Neural cell (in vitro differentiated cells): ENCODE data around the gene NSUN4. TPM values are rescaled to one million over a fixed set of nuclear protein-coding genes. Genes with fewer than 3 reads are reported as not detected.

Experiments used
- H2AFZ ChIP-seq: fragments of 200-600, 300-800 bp; sonication (generic), shearing (Covaris generic); 2 replicates; pipeline ENCODE4 v1.6.0; 2014; ENCODE audit warnings: low read depth, mild to moderate bottlenecking, antibody characterized with exemption, low read length, moderate library complexity
- H3F3A ChIP-seq: fragments of 200-600 bp; shearing (Covaris generic); 2 replicates; pipeline ENCODE4 v1.6.1; 2016; ENCODE audit warnings: mild to moderate bottlenecking, moderate library complexity, mixed read lengths, antibody characterized with exemption, low read length; ENCODE audit not compliant: insufficient read depth, poor library complexity, severe bottlenecking
- H3K27ac ChIP-seq: fragments of 200-600, 300-800 bp; sonication (generic), shearing (Covaris generic); 2 replicates; pipeline ENCODE4 v1.5.1; 2014; ENCODE audit warnings: mild to moderate bottlenecking, low read length, moderate library complexity
- H3K27me3 ChIP-seq: fragments of 300-800, 200-600 bp; sonication (generic), shearing (Covaris generic); 2 replicates; pipeline ENCODE4 v1.6.0; 2014; ENCODE audit warnings: mild to moderate bottlenecking, low read depth, low read length, moderate library complexity; ENCODE audit not compliant: insufficient read depth
- H3K36me3 ChIP-seq: fragments of 300-800, 200-600 bp; sonication (generic), shearing (Covaris generic); 2 replicates; pipeline ENCODE4 v1.5.1; 2014; ENCODE audit warnings: mild to moderate bottlenecking, antibody characterized with exemption, low read length, moderate library complexity; ENCODE audit not compliant: insufficient read depth
- H3K4me2 ChIP-seq: fragments of 300-800, 200-600 bp; sonication (generic), shearing (Covaris generic); 2 replicates; pipeline ENCODE4 v1.6.0; 2014; ENCODE audit warnings: mild to moderate bottlenecking, low read length
- H3K4me3 ChIP-seq: fragments of 300-800, 200-600 bp; sonication (generic), shearing (Covaris generic); 2 replicates; pipeline ENCODE4 v1.5.1; 2014; ENCODE audit warnings: mild to moderate bottlenecking, low read length, moderate library complexity
- H3K79me2 ChIP-seq: fragments of 200-600 bp; shearing (Covaris generic); replicated peaks from 2 replicates; pipeline ENCODE4 v1.6.0; 2014; ENCODE audit warnings: mild to moderate bottlenecking, low read length, moderate library complexity; ENCODE audit not compliant: insufficient read depth
- H3K9ac ChIP-seq: fragments of 300-800, 200-600 bp; sonication (generic), shearing (Covaris generic); 2 replicates; pipeline ENCODE4 v1.6.1; 2016; ENCODE audit warnings: mild to moderate bottlenecking, low read length, mixed read lengths
- H3K9me2 ChIP-seq: fragments of 200-600 bp; shearing (Covaris generic); 2 replicates; pipeline ENCODE4 v1.6.1; 2016; ENCODE audit warnings: mild to moderate bottlenecking, low read length, mixed read lengths; ENCODE audit not compliant: insufficient read depth
- H3K9me3 ChIP-seq: fragments of 200-600, 300-800 bp; sonication (generic), shearing (Covaris generic); 2 replicates; pipeline ENCODE4 v1.6.1; 2016; ENCODE audit warnings: mild to moderate bottlenecking, mixed run types, low read length, moderate library complexity, mixed read lengths
- H4K20me1 ChIP-seq: fragments of 200-600 bp; shearing (Covaris generic); 2 replicates; pipeline ENCODE4 v1.6.1; 2016; ENCODE audit warnings: mild to moderate bottlenecking, mixed run types; ENCODE audit not compliant: insufficient read depth
- EP300 ChIP-seq: fragments of 450-650 bp; conservative IDR thresholded peaks from 2 replicates; pipeline ENCODE4 v1.6.1; 2014; ENCODE audit warnings: antibody characterized with exemption, mild to moderate bottlenecking, moderate library complexity; ENCODE audit not compliant: poor library complexity, severe bottlenecking
- EZH2 ChIP-seq: fragments of 200-600, 300-800 bp; shearing (Covaris generic), sonication (generic); IDR thresholded peaks from 2 replicates; pipeline ENCODE4 v1.6.1; 2014; ENCODE audit warnings: antibody characterized with exemption, low read length, borderline replicate concordance, mild to moderate bottlenecking; ENCODE audit not compliant: insufficient read depth, poor library complexity, severe bottlenecking
- MXI1 ChIP-seq: fragments of 450-650 bp; conservative IDR thresholded peaks from 2 replicates; pipeline ENCODE4 v1.6.1; 2014; ENCODE audit warnings: antibody characterized with exemption, mild to moderate bottlenecking; ENCODE audit not compliant: poor library complexity, severe bottlenecking
- POLR2AphosphoS5 ChIP-seq: IDR thresholded peaks from 2 replicates; pipeline ENCODE4 v1.6.1; 2012
- RAD21 ChIP-seq: fragments of 450-650 bp; conservative IDR thresholded peaks from 2 replicates; pipeline ENCODE4 v1.6.1; 2014; ENCODE audit warnings: antibody characterized with exemption, mild to moderate bottlenecking, moderate library complexity
- SMC3 ChIP-seq: fragments of 450-650 bp; conservative IDR thresholded peaks from 2 replicates; pipeline ENCODE4 v1.6.1; 2014; ENCODE audit warnings: antibody characterized with exemption, mild to moderate bottlenecking, moderate library complexity; ENCODE audit not compliant: poor library complexity
- TAF1 ChIP-seq: IDR thresholded peaks from 2 replicates; pipeline ENCODE4 v1.6.1; 2012; ENCODE audit warnings: low read depth
- polyA plus RNA-seq: library from polyadenylated mRNA; depleted of rRNA; stranded (reverse); fragments of >200 nt; gene quantifications from 2 replicates; pipeline ENCODE4 v1.2.3, GENCODE V29; 2014
- TF ChIP-seq, protein P1 (sequence below): IDR thresholded peaks from 2 replicates; pipeline ENCODE4 v1.6.1; 2012; ENCODE audit warnings: borderline replicate concordance
- TF ChIP-seq, protein P2 (sequence below): fragments of 450-650 bp; IDR thresholded peaks from 2 replicates; pipeline ENCODE4 v1.5.1; 2014; ENCODE audit warnings: antibody characterized with exemption, mild to moderate bottlenecking, moderate library complexity; ENCODE audit not compliant: poor library complexity, severe bottlenecking

NSUN4 gene
- polyA plus RNA-seq, 1 donor from 2014 or later, result 8.7 TPM

DNA sequence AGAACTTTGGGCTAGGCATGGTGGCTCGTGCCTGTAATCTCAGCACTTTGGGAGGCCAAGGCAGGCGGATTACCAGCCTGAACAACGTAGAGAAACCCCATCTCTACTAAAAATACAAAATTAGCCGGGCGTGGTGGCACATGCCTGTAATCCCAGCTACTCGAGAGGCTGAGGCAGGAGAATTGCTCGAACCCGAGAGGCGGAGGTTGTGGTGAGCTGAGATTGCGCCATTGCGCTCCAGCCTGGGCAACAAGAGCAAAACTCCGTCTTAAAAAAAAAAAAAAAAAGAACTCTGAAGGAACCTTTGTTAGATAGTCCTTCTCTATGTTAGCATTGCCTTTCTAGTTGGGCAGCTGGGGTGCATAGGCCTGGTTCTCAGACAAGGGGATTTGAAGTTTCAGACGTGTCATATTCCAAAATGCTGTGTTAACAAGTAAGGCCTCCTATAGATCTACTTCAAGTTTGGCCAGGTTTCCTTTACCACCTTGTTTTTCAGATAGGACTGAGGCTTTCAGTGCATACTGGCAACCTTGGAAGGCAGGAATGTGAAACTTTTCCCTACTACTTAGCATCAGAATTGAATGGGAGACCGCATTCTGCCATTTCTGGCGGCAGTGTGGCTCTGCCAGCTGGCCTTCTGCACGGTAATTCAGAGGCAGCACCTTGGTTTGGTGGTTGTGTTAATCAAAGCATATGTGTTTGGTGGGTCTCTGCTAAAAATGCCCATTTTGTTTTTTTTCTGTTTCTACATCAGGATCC, 31.0 kb upstream of the NSUN4 start:
- H3K36me3 ChIP-seq, result no peaks in the 10 kb centered on the region
- no peaks in the 10 kb centered on the region for H3F3A ChIP-seq
- H3K27me3 ChIP-seq, result no peaks in the 10 kb centered on the region
- H2AFZ ChIP-seq, result no peak overlapping the region
- no peak overlapping the region for H3K4me2 ChIP-seq
- H3K79me2 ChIP-seq, result peaks cover 36% of the 10 kb centered on the region
- no peak overlapping the region for H3K27ac ChIP-seq
- H4K20me1 ChIP-seq, result no peaks in the 10 kb centered on the region
- TF ChIP-seq SMC3, result no peak
- TF ChIP-seq MXI1, result no peak
- TF ChIP-seq TAF1, result no peak
- no peak for TF ChIP-seq EZH2
- TF ChIP-seq, protein P1, sequence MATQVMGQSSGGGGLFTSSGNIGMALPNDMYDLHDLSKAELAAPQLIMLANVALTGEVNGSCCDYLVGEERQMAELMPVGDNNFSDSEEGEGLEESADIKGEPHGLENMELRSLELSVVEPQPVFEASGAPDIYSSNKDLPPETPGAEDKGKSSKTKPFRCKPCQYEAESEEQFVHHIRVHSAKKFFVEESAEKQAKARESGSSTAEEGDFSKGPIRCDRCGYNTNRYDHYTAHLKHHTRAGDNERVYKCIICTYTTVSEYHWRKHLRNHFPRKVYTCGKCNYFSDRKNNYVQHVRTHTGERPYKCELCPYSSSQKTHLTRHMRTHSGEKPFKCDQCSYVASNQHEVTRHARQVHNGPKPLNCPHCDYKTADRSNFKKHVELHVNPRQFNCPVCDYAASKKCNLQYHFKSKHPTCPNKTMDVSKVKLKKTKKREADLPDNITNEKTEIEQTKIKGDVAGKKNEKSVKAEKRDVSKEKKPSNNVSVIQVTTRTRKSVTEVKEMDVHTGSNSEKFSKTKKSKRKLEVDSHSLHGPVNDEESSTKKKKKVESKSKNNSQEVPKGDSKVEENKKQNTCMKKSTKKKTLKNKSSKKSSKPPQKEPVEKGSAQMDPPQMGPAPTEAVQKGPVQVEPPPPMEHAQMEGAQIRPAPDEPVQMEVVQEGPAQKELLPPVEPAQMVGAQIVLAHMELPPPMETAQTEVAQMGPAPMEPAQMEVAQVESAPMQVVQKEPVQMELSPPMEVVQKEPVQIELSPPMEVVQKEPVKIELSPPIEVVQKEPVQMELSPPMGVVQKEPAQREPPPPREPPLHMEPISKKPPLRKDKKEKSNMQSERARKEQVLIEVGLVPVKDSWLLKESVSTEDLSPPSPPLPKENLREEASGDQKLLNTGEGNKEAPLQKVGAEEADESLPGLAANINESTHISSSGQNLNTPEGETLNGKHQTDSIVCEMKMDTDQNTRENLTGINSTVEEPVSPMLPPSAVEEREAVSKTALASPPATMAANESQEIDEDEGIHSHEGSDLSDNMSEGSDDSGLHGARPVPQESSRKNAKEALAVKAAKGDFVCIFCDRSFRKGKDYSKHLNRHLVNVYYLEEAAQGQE, result no peak
- no peak for TF ChIP-seq RAD21
- TF ChIP-seq, protein P2, sequence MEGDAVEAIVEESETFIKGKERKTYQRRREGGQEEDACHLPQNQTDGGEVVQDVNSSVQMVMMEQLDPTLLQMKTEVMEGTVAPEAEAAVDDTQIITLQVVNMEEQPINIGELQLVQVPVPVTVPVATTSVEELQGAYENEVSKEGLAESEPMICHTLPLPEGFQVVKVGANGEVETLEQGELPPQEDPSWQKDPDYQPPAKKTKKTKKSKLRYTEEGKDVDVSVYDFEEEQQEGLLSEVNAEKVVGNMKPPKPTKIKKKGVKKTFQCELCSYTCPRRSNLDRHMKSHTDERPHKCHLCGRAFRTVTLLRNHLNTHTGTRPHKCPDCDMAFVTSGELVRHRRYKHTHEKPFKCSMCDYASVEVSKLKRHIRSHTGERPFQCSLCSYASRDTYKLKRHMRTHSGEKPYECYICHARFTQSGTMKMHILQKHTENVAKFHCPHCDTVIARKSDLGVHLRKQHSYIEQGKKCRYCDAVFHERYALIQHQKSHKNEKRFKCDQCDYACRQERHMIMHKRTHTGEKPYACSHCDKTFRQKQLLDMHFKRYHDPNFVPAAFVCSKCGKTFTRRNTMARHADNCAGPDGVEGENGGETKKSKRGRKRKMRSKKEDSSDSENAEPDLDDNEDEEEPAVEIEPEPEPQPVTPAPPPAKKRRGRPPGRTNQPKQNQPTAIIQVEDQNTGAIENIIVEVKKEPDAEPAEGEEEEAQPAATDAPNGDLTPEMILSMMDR, result no peak
- no peak for TF ChIP-seq EP300
- no peaks in the 10 kb centered on the region for H3K9me3 ChIP-seq
- no peaks in the 10 kb centered on the region for H3K9me2 ChIP-seq
- no peak overlapping the region for H3K4me3 ChIP-seq
- no peak overlapping the region for H3K9ac ChIP-seq

DNA sequence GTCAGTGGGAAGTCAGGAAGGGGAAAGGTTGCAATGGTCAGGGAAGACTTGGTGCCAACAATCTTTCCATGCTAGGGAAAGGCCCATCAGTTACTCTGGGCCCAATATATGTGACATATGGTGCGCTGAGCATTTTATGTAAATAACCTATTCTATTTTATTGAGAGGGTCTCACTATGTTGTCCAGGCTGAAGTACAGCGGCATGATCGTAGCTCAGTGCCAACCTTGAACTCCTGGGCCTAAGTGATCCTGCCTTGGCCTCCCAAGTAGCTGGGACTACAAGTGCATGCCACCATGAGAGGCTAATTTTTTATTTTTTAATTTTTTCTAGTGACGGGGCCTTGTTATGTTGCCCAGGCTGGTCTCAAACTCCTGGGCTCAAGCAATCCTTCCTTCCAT, 30.3 kb upstream of the NSUN4 start:
- H3K9me2 ChIP-seq, result no peaks in the 10 kb centered on the region
- no peak overlapping the region for H3K4me3 ChIP-seq
- H3K9me3 ChIP-seq, result no peaks in the 10 kb centered on the region
- TF ChIP-seq, protein P1, result no peak
- TF ChIP-seq EZH2 (no peak), SMC3 (no peak), MXI1 (no peak), RAD21 (no peak), POLR2AphosphoS5 (no peak), TAF1 (no peak), EP300 (no peak)
- TF ChIP-seq, protein P2, result no peak
- H3K27ac ChIP-seq, result no peak overlapping the region
- no peaks in the 10 kb centered on the region for H3F3A ChIP-seq
- peaks cover 28% of the 10 kb centered on the region for H3K79me2 ChIP-seq
- no peaks in the 10 kb centered on the region for H3K36me3 ChIP-seq
- no peaks in the 10 kb centered on the region for H3K27me3 ChIP-seq
- H3K9ac ChIP-seq, result no peak overlapping the region
- H2AFZ ChIP-seq, result no peak overlapping the region
- no peaks in the 10 kb centered on the region for H4K20me1 ChIP-seq
- H3K4me2 ChIP-seq, result no peak overlapping the region
